Neural cell (in vitro differentiated cells): ENCODE measurements around the gene AGAP2. TPM values are rescaled to one million over a fixed set of nuclear protein-coding genes. Genes with fewer than 3 reads are reported as not detected.

Experiments
- H2AFZ ChIP-seq: fragments of 200-600, 300-800 bp; sonication (generic), shearing (Covaris generic); 2 replicates; pipeline ENCODE4 v1.6.0; 2014; ENCODE audit warnings: low read depth, mild to moderate bottlenecking, antibody characterized with exemption, low read length, moderate library complexity
- H3F3A ChIP-seq: fragments of 200-600 bp; shearing (Covaris generic); 2 replicates; pipeline ENCODE4 v1.6.1; 2016; ENCODE audit warnings: mild to moderate bottlenecking, moderate library complexity, mixed read lengths, antibody characterized with exemption, low read length; ENCODE audit not compliant: insufficient read depth, poor library complexity, severe bottlenecking
- H3K27ac ChIP-seq: fragments of 200-600, 300-800 bp; sonication (generic), shearing (Covaris generic); 2 replicates; pipeline ENCODE4 v1.5.1; 2014; ENCODE audit warnings: mild to moderate bottlenecking, low read length, moderate library complexity
- H3K27me3 ChIP-seq: fragments of 300-800, 200-600 bp; sonication (generic), shearing (Covaris generic); 2 replicates; pipeline ENCODE4 v1.6.0; 2014; ENCODE audit warnings: mild to moderate bottlenecking, low read depth, low read length, moderate library complexity; ENCODE audit not compliant: insufficient read depth
- H3K36me3 ChIP-seq: fragments of 300-800, 200-600 bp; sonication (generic), shearing (Covaris generic); 2 replicates; pipeline ENCODE4 v1.5.1; 2014; ENCODE audit warnings: mild to moderate bottlenecking, antibody characterized with exemption, low read length, moderate library complexity; ENCODE audit not compliant: insufficient read depth
- H3K4me2 ChIP-seq: fragments of 300-800, 200-600 bp; sonication (generic), shearing (Covaris generic); 2 replicates; pipeline ENCODE4 v1.6.0; 2014; ENCODE audit warnings: mild to moderate bottlenecking, low read length
- H3K4me3 ChIP-seq: fragments of 300-800, 200-600 bp; sonication (generic), shearing (Covaris generic); 2 replicates; pipeline ENCODE4 v1.5.1; 2014; ENCODE audit warnings: mild to moderate bottlenecking, low read length, moderate library complexity
- H3K79me2 ChIP-seq: fragments of 200-600 bp; shearing (Covaris generic); replicated peaks from 2 replicates; pipeline ENCODE4 v1.6.0; 2014; ENCODE audit warnings: mild to moderate bottlenecking, low read length, moderate library complexity; ENCODE audit not compliant: insufficient read depth
- H3K9ac ChIP-seq: fragments of 300-800, 200-600 bp; sonication (generic), shearing (Covaris generic); 2 replicates; pipeline ENCODE4 v1.6.1; 2016; ENCODE audit warnings: mild to moderate bottlenecking, low read length, mixed read lengths
- H3K9me2 ChIP-seq: fragments of 200-600 bp; shearing (Covaris generic); 2 replicates; pipeline ENCODE4 v1.6.1; 2016; ENCODE audit warnings: mild to moderate bottlenecking, low read length, mixed read lengths; ENCODE audit not compliant: insufficient read depth
- H3K9me3 ChIP-seq: fragments of 200-600, 300-800 bp; sonication (generic), shearing (Covaris generic); 2 replicates; pipeline ENCODE4 v1.6.1; 2016; ENCODE audit warnings: mild to moderate bottlenecking, mixed run types, low read length, moderate library complexity, mixed read lengths
- H4K20me1 ChIP-seq: fragments of 200-600 bp; shearing (Covaris generic); 2 replicates; pipeline ENCODE4 v1.6.1; 2016; ENCODE audit warnings: mild to moderate bottlenecking, mixed run types; ENCODE audit not compliant: insufficient read depth
- CTCF ChIP-seq: fragments of 450-650 bp; IDR thresholded peaks from 2 replicates; pipeline ENCODE4 v1.5.1; 2014; ENCODE audit warnings: antibody characterized with exemption, mild to moderate bottlenecking, moderate library complexity; ENCODE audit not compliant: poor library complexity, severe bottlenecking
- EP300 ChIP-seq: fragments of 450-650 bp; conservative IDR thresholded peaks from 2 replicates; pipeline ENCODE4 v1.6.1; 2014; ENCODE audit warnings: antibody characterized with exemption, mild to moderate bottlenecking, moderate library complexity; ENCODE audit not compliant: poor library complexity, severe bottlenecking
- EZH2 ChIP-seq: fragments of 200-600, 300-800 bp; shearing (Covaris generic), sonication (generic); IDR thresholded peaks from 2 replicates; pipeline ENCODE4 v1.6.1; 2014; ENCODE audit warnings: antibody characterized with exemption, low read length, borderline replicate concordance, mild to moderate bottlenecking; ENCODE audit not compliant: insufficient read depth, poor library complexity, severe bottlenecking
- MXI1 ChIP-seq: fragments of 450-650 bp; conservative IDR thresholded peaks from 2 replicates; pipeline ENCODE4 v1.6.1; 2014; ENCODE audit warnings: antibody characterized with exemption, mild to moderate bottlenecking; ENCODE audit not compliant: poor library complexity, severe bottlenecking
- POLR2AphosphoS5 ChIP-seq: IDR thresholded peaks from 2 replicates; pipeline ENCODE4 v1.6.1; 2012
- RAD21 ChIP-seq: fragments of 450-650 bp; conservative IDR thresholded peaks from 2 replicates; pipeline ENCODE4 v1.6.1; 2014; ENCODE audit warnings: antibody characterized with exemption, mild to moderate bottlenecking, moderate library complexity
- REST ChIP-seq: IDR thresholded peaks from 2 replicates; pipeline ENCODE4 v1.6.1; 2012; ENCODE audit warnings: borderline replicate concordance
- SMC3 ChIP-seq: fragments of 450-650 bp; conservative IDR thresholded peaks from 2 replicates; pipeline ENCODE4 v1.6.1; 2014; ENCODE audit warnings: antibody characterized with exemption, mild to moderate bottlenecking, moderate library complexity; ENCODE audit not compliant: poor library complexity
- TAF1 ChIP-seq: IDR thresholded peaks from 2 replicates; pipeline ENCODE4 v1.6.1; 2012; ENCODE audit warnings: low read depth
- polyA plus RNA-seq: library from polyadenylated mRNA; depleted of rRNA; stranded (reverse); fragments of >200 nt; gene quantifications from 2 replicates; pipeline ENCODE4 v1.2.3, GENCODE V29; 2014

Gene AGAP2
- polyA plus RNA-seq, 1 donor from 2014 or later: 19.3 TPM

GRCh38 chr12:57688931-57689330, 49.6 kb downstream of the AGAP2 start:
- Histone ChIP-seq H2AFZ (no peak overlapping the region), H3K36me3 (no peaks in the 10 kb centered on the region), H3K9ac (no peak overlapping the region), H3K4me3 (no peak overlapping the region), H3K9me3 (no peaks in the 10 kb centered on the region), H4K20me1 (no peaks in the 10 kb centered on the region), H3K27ac (no peak overlapping the region), H3F3A (peaks cover 5% of the 10 kb centered on the region), H3K4me2 (no peak overlapping the region), H3K9me2 (no peaks in the 10 kb centered on the region), H3K27me3 (peaks cover 8% of the 10 kb centered on the region), H3K79me2 (no peaks in the 10 kb centered on the region)
- TF ChIP-seq SMC3: no peak
- TF ChIP-seq CTCF: no peak
- TF ChIP-seq POLR2AphosphoS5: no peak
- no peak for TF ChIP-seq EP300
- TF ChIP-seq REST: no peak
- TF ChIP-seq EZH2: no peak
- TF ChIP-seq RAD21: no peak
- TF ChIP-seq TAF1: no peak
- no peak for TF ChIP-seq MXI1

GRCh38 chr12:57687862-57688261, 50.7 kb downstream of the AGAP2 start:
- Histone ChIP-seq H3K36me3 (no peaks in the 10 kb centered on the region), H3K79me2 (no peaks in the 10 kb centered on the region), H3K27me3 (peaks cover 8% of the 10 kb centered on the region), H3K4me3 (no peak overlapping the region), H3K9me2 (no peaks in the 10 kb centered on the region), H3K4me2 (no peak overlapping the region), H3K9me3 (no peaks in the 10 kb centered on the region), H2AFZ (no peak overlapping the region), H3F3A (no peaks in the 10 kb centered on the region), H3K9ac (no peak overlapping the region), H3K27ac (no peak overlapping the region), H4K20me1 (no peaks in the 10 kb centered on the region)
- TF ChIP-seq EZH2: no peak
- TF ChIP-seq RAD21: no peak
- TF ChIP-seq SMC3: no peak
- no peak for TF ChIP-seq MXI1
- TF ChIP-seq TAF1: no peak
- no peak for TF ChIP-seq EP300
- TF ChIP-seq REST: no peak
- TF ChIP-seq CTCF: no peak
- TF ChIP-seq POLR2AphosphoS5: no peak
